ENCODE data around the gene ICAM1. TPM values are rescaled to one million over a fixed set of nuclear protein-coding genes. Genes with fewer than 3 reads are reported as not detected.

The ICAM1 gene
- total RNA-seq, 1 donor from 2014 or later, result 9.6 TPM

DNA sequence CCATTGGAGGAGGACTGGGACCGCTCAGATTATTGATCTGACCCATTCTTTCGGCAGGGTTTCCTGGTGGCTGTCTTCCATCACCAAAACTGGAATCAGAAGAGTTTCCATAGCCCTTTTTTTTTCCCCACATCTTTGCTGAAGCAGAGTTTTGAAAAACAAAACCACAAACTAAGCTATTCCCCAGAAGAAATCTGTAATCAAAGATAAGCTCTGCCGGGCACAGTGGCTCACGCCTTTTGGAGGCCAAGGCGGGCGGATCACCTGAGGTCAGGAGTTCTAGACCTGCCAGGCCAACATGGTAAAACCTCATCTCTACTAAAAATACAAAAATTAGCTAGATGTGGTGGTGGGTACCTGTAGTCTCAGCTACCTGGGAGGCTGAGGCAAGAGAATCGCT lies 4.2 kb upstream of the ICAM1 start:
- H3K4me1 Mint-ChIP-seq, result no peaks in the 10 kb centered on the region
- DNase-seq (ENCODE audit: low spot score in 2 of 2, unreplicated experiment in 2 of 2), result no peak
- no peaks in the 10 kb centered on the region for H3K36me3 Mint-ChIP-seq
- H3K9me3 Mint-ChIP-seq, result no peaks in the 10 kb centered on the region
- H3K27me3 Mint-ChIP-seq (ENCODE audit: low read depth), result peaks cover 31% of the 10 kb centered on the region
- TF ChIP-seq, protein P1, sequence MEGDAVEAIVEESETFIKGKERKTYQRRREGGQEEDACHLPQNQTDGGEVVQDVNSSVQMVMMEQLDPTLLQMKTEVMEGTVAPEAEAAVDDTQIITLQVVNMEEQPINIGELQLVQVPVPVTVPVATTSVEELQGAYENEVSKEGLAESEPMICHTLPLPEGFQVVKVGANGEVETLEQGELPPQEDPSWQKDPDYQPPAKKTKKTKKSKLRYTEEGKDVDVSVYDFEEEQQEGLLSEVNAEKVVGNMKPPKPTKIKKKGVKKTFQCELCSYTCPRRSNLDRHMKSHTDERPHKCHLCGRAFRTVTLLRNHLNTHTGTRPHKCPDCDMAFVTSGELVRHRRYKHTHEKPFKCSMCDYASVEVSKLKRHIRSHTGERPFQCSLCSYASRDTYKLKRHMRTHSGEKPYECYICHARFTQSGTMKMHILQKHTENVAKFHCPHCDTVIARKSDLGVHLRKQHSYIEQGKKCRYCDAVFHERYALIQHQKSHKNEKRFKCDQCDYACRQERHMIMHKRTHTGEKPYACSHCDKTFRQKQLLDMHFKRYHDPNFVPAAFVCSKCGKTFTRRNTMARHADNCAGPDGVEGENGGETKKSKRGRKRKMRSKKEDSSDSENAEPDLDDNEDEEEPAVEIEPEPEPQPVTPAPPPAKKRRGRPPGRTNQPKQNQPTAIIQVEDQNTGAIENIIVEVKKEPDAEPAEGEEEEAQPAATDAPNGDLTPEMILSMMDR (IDR thresholded peaks at IDR 0.05; ENCODE audit: unreplicated experiment), result no peak
- H3K4me3 Mint-ChIP-seq, result no peak overlapping the region
- no peak overlapping the region for H3K27ac Mint-ChIP-seq

DNA sequence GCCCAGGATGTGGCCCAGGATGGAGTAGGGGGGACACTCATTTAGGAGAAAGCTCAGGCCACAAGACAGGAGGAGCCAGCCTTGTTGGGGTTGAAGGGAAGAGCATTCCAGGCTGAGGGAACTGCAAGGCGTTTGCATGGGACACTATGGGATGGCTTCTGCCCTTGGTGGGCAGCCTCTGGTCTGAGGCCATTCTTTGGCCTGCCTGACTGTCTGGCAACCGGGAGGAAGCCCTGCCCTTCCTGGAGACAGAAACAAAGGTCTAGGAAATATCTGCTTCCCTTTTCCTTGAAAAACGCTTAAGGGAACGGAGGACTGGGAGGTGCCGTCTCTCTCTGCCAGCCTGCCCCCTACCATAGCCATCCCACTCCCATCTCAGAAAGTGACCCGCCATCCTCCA lies 2.8 kb upstream of the ICAM1 start:
- H3K27me3 Mint-ChIP-seq (ENCODE audit: low read depth), result peaks cover 42% of the 10 kb centered on the region
- TF ChIP-seq, protein P1 (IDR thresholded peaks at IDR 0.05; ENCODE audit: unreplicated experiment), result no peak
- no peaks in the 10 kb centered on the region for H3K9me3 Mint-ChIP-seq

DNA sequence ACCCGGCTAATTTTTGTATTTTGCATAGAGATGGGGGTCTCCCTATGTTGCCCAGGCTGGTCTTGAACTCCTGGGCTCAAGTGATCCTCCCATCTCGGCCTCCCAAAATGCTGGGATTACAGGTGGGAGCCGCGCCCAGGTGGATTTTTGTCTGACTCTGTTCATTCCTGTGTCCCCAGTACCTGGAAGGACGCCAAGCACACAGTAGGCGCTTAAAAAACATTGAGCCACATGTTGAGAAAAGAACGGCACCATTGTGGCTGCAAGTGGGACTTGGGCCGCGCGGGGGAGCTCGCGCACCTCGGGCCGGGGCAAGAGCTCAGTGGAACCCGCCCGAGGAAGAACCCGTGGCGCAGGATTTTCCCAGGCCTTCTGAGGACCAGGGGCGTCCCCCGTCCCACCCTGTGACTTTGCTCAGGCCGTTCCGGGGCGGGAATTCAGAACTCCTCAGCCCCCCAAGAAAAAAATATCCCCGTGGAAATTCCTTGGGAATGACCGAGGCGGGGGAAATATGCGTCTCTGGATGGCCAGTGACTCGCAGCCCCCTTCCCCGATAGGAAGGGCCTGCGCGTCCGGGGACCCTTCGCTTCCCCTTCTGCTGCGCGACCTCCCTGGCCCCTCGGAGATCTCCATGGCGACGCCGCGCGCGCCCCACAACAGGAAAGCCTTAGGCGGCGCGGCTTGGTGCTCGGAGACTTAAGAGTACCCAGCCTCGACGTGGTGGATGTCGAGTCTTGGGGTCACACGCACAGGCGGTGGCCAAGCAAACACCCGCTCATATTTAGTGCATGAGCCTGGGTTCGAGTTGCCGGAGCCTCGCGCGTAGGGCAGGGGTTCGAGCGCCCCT lies 1.4 kb upstream of the ICAM1 start:
- H3K4me3 Mint-ChIP-seq, result peak overlapping the region; percentile 55
- peak; percentile 70 to 89 for DNase-seq (ENCODE audit: low spot score in 2 of 2, unreplicated experiment in 2 of 2)
- peaks cover 46% of the 10 kb centered on the region for H3K27me3 Mint-ChIP-seq (ENCODE audit: low read depth)

More for the DNA sequence above, 2.8 kb upstream of the ICAM1 start:
- no peak overlapping the region for H3K4me3 Mint-ChIP-seq
- H3K27ac Mint-ChIP-seq, result no peak overlapping the region
- DNase-seq (ENCODE audit: low spot score in 2 of 2, unreplicated experiment in 2 of 2), result no peak
- H3K4me1 Mint-ChIP-seq, result no peaks in the 10 kb centered on the region
- no peaks in the 10 kb centered on the region for H3K36me3 Mint-ChIP-seq

DNA sequence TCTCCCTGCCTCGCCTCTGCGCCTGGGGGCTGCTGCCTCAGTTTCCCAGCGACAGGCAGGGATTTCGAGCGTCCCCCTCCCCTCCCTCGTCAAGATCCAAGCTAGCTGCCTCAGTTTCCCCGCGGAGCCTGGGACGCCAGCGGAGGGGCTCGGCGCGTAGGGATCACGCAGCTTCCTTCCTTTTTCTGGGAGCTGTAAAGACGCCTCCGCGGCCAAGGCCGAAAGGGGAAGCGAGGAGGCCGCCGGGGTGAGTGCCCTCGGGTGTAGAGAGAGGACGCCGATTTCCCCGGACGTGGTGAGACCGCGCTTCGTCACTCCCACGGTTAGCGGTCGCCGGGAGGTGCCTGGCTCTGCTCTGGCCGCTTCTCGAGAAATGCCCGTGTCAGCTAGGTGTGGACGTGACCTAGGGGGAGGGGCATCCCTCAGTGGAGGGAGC lies 722 bp upstream of the ICAM1 start:
- no peaks in the 10 kb centered on the region for H3K36me3 Mint-ChIP-seq
- no peaks in the 10 kb centered on the region for H3K4me1 Mint-ChIP-seq
- TF ChIP-seq, protein P1 (IDR thresholded peaks at IDR 0.05; ENCODE audit: unreplicated experiment), result no peak
- no peak for DNase-seq (ENCODE audit: low spot score in 2 of 2, unreplicated experiment in 2 of 2)
- peaks cover 50% of the 10 kb centered on the region for H3K27me3 Mint-ChIP-seq (ENCODE audit: low read depth)
- H3K27ac Mint-ChIP-seq, result no peak overlapping the region
- H3K9me3 Mint-ChIP-seq, result no peaks in the 10 kb centered on the region
- H3K4me3 Mint-ChIP-seq, result peak overlapping the region; percentile 55

More for the DNA sequence above, 1.4 kb upstream of the ICAM1 start:
- no peak overlapping the region for H3K27ac Mint-ChIP-seq
- no peaks in the 10 kb centered on the region for H3K4me1 Mint-ChIP-seq
- TF ChIP-seq, protein P1 (IDR thresholded peaks at IDR 0.05; ENCODE audit: unreplicated experiment), result peak; percentile 84
- no peaks in the 10 kb centered on the region for H3K36me3 Mint-ChIP-seq
- no peaks in the 10 kb centered on the region for H3K9me3 Mint-ChIP-seq

DNA sequence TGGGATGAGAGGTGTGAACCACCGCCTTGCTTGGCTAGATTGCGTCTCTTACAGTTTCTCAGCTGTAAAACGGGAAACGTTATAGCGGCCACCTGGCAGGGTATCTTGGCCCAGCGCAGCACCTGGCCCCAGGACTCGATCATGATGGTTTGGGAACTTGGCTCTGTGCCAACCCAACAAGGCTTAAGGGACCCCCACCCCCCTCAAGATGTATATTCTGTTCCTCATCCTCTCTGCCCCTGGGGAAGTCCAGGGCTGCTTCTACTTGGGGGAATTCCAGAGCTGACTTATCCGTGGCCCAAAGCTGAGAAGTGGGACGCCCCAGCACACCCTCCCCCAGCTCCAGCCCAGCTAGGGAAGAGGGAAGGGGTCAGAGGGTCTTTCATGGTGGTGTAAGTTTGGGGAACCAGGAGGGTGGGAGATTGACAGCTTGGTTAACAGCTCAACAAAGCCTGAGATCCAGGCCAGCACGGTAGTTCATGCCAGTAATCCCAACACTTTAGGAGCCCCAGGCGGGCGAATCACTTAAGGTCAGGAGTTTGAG lies 695 bp downstream of the ICAM1 start:
- H3K9me3 Mint-ChIP-seq, result no peaks in the 10 kb centered on the region
- TF ChIP-seq, protein P1 (IDR thresholded peaks at IDR 0.05; ENCODE audit: unreplicated experiment), result no peak
- DNase-seq (ENCODE audit: low spot score in 2 of 2, unreplicated experiment in 2 of 2), result no peak
- no peaks in the 10 kb centered on the region for H3K36me3 Mint-ChIP-seq
- no peaks in the 10 kb centered on the region for H3K4me1 Mint-ChIP-seq
- no peak overlapping the region for H3K27ac Mint-ChIP-seq
- H3K4me3 Mint-ChIP-seq, result peak overlapping the region; percentile 15
- H3K27me3 Mint-ChIP-seq (ENCODE audit: low read depth), result peaks cover 50% of the 10 kb centered on the region
